ENCODE data around the gene HOXC10.

HOXC10 gene

DNA sequence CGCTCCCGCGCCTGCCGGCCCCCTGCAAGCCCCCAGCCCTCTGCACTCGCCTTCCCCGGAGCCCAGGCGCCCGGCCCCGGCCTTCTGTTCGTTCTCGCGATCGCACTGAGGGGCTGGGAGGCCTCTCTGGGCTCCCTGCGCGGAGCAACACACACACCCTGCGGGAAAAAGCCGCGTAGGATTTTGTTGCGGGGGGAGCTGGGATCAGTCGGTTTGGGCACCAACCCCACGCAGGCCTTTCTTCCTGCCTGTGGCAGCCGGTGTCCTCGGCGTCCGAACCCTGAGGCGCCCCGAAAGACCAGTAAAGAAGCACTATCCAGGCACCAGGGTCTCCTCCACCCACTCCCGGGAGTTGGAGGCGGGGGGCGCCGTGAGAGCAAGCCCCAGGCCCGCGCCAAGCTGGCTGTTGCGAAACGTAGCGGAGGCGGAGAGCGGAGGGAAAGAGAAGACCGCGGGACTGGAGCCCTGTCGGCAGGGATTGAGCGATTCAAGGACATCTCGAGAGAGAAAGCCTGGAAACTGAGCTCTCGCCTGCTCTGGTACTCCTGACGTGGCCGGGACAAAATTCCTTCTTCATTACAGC lies 46.0 kb downstream of the HOXC10 start:
- no peak for DNase-seq

DNA sequence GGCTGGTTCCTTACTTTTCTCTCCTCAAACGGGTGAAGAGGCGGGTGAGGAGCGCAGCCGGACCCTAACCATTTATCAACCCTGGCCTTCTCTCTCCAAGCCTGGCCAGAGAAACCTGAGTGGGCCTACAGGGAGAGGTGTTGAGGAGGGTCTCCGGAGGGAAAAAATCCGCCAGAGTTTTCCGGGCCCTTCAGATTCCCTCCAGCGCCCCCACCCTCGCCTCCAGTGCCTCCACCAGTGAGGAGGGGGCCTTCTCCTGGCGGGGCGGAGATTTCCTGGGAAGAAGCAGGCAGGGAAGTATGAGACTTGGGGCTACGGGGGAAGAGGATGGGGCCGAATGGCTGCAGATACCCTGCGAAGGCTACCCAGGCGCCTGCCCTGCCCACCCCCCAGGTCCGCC lies 46.5 kb downstream of the HOXC10 start:
- DNase-seq: no peak

DNA sequence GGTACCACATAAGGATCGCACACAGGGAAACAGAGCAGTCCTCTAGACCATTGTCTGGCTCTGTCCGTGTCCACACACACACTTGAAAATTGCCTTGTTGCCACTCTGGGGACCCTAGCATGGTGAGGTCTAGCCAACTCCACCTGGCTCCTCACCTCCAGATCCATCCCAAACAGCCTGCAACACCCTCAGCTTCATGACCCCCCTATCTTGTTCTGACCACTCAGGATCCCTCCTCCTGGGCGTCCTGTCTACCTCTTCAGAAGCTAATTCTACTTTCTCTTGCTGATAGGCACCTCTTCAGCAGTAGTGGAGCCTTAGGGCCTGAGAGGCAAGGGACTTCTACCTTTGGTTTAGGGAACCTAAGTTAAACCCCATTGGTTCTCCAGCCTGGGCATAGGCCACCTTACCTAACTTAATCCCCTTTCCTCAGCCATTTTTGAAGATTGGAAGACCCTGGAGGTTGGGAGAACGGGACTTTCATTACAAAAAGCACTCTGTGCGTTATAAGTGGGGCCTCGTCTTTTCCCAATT lies 47.2 kb downstream of the HOXC10 start:
- DNase-seq: no peak

DNA sequence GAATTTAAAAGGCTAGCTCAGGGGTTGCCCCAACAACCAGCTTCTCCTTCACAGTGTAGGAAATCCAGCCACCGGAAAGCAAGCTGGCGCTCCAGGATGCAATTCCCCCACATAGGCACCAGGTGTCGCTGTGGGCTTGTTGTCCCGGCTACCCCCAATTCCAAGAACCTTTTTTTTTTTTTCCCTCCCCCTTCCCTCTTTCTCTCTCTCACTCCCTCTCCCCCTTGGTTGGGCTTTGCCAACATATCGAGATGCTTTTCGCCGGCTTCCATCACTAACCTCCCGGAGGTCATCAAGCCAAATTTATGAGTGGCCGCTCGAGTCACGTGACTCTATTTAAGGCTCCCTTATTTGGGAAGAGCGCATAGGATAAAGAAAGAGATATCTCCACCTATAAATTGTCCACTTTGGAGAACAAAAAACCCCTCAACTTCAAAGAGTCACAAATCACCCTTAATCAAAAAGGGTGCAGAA lies 47.7 kb downstream of the HOXC10 start, which contains the start of gene HOXC5:
Gene HOXC5 (plus strand): TSS at position 424 of the 474 bp plus-strand sequence. CDS start 73 bp downstream, outside the sequence.
- DNase-seq: peak; percentile 57

DNA sequence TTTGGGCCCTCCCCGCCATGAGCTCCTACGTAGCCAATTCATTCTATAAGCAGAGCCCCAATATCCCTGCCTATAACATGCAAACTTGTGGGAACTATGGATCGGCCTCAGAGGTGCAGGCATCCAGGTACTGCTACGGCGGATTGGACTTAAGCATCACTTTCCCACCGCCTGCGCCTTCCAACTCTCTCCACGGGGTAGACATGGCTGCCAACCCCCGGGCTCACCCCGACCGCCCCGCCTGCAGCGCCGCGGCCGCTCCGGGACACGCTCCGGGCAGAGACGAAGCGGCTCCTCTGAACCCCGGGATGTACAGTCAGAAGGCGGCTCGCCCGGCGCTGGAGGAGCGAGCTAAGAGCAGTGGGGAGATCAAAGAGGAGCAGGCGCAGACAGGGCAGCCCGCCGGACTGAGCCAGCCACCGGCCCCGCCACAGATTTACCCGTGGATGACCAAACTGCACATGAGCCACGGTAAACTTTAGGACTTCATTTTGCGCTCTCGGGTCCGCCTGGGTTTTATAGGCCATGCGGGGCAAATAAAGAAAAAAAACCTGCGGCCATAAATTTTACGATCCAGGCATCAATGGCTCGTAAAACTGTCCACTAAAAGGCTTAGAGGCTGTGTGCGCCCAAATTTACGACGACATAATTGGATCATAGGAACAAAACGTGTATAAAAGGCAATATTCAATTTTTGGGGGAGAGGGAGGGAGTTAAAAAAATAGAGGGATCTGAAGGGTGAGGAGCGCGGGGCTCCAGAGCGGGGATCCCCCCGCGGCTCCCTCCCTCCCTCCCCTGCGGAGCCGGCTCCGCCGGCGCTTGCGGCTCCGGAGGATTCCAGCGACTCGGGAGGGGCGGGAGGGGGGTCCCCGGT lies 48.4 kb downstream of the HOXC10 start:
- no peak for DNase-seq

DNA sequence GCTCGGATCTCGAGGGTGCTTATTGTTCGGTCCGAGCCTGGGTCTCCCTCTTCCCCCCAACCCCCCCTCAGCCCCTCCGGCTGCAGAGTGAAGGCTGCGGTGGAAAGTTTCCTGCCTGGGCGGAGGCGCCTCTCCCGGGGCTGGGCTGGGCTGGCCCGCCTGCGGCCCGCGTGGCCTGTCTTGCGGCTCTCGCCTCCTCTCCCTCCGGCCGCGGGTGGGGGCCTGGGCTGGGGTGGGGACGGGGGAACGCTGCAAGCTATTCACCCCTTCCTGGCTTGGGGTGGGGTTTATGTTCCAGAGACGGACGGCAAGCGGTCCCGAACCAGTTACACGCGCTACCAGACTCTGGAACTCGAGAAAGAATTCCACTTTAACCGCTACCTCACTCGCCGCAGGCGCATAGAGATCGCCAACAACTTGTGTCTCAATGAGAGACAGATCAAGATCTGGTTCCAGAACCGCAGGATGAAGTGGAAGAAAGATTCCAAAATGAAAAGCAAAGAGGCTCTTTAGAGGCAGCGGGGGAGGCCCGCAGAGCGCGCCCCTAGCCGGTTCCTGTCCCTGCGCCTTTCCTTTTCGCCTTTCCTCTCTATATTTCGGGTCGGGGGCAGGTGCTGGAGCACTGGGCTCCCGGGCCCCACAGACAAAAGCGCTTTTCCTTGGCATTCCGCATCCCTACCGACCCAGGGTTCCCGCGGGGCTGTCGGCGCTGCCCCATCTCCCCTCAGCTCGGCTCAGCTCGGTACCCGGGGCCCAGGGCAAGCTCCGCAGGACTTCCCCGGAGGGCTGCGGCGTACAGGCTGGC lies 49.2 kb downstream of the HOXC10 start:
- DNase-seq: no peak

DNA sequence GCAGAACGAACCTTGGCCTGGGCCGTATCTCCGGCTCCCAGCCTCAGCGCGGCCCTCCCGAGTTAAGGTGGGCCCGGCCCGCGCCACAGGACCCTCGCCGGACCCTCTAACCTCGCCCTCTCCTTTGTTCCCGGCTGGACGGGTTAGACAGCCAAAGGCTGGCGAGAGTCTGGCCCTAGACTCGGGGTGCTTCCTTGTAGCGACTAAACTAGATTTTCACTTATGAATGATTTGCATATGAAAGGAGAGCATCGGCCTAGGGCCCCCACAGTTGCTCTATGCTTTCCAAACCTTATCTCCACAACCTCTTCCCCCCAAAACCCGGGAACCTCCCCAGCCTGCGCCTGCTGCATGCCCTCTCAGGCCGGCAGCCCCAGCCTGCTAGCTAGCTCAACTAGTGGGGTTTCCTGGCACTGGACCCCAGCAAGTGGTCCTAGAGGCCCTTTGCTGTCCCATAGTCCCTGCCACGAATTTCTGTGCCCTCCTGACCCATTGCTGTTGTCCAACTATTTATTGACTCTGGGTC lies 49.9 kb downstream of the HOXC10 start:
- DNase-seq: no peak

DNA sequence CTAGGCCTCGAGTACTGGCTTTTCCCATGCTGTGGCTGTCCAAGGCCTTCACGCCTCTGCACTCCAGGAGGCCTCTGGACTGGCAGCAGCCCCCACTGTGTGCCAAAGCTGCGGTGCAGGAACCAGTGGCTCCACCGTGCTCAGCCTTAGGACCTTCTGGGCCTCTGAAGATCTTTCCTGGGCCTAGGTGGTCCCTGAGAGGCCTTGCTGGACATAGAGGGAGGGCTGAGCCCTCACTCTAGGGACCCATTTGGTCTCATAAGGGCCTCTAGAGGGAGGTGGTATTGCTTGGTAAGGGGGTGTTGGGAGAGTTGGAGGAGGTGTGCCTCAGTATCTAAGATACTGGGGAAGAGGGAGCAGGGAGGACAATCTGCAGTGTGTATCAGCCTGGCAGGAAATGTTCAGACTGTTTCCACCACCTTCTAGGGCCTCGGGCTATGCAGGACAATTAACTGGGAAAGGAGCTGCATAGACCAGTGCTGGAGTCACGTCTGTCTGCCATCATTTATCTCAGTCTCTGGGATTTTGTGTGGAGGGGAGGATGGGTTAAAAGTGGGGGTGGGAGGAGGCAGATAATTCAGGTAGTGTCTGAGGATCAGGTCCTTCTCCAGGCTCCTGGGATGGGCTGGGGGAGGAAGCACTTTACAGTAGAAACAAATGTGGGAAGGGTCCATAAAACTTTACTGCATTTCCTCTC lies 50.8 kb downstream of the HOXC10 start:
- DNase-seq: no peak

DNA sequence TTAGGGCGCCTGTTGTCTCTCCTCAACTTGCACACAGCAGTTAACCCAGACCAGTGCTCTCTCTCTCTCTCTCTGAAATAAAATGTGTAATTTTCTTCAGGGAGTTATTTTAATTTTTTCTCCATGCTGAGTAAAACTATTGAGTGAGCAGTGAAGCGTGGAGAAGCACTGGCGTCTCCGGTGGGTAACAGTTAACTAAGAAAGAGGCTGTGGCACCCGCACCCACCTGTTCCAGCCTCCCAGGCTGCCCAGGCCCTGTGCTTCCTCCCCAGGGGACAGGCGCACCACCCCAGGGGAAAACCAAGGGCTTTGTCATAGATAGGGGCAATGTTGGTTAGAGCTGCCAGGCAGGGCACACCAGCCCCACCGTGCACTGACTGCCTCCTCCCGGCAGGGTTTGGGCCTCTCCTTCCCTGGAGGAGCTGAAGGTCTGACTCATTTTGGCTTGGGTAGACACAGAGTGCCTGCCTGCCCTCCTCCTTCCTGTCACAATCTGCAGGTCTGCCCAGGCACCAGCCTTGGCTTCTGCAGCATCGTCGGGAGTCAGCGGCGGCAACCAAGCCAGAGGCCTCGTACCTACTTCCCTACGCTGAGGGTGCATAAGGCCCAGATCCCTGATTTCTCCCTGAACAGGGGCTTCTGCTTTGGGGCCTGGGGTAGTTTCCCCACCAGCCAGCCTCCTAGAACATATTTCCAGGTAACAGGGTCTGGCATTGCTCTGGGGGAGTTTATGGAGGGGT lies 51.8 kb downstream of the HOXC10 start:
- no peak for DNase-seq

DNA sequence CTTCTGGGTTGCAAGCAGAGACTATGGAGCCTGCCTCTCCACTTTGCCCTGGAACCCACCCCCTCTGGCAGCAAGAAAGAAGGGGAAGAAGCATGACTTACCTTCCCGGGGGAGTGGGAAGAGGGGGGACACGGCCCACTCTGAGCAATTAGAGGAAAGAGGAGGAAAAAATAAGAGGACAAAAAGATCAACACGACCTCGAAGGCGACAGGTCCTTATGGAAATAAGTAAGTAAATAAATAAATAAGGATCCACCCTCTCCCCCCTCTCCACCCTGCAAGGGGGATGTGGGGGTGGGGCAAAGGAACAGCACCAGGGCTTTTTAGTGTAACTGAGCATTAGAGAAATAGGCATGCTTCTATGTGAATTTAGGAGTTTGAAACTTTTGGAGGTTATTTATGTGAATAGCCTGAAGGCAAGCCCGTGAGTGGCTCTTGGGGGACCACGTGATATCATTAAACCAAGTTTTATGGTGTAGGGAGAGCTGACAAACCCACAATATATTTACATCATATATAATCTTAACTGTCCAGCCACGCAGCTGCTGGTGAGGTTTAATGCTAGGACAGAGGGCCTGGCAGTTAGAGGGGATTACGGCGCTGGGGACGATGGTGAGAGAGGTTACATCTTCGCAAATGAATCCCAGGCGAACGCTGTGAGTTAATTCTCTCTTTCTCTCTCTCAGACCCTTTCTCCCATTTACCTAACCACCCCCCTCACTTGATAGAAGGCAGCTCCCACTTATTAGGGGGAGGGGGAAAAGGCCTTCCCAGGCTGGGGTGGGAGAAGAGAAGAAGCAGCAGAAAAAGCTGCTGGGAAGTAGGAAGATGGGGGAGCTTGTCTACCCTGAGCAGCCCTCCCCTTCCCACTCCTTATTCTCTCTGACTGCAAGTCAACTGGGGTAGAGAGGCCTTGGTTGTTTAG lies 52.7 kb downstream of the HOXC10 start:
- DNase-seq: no peak

DNA sequence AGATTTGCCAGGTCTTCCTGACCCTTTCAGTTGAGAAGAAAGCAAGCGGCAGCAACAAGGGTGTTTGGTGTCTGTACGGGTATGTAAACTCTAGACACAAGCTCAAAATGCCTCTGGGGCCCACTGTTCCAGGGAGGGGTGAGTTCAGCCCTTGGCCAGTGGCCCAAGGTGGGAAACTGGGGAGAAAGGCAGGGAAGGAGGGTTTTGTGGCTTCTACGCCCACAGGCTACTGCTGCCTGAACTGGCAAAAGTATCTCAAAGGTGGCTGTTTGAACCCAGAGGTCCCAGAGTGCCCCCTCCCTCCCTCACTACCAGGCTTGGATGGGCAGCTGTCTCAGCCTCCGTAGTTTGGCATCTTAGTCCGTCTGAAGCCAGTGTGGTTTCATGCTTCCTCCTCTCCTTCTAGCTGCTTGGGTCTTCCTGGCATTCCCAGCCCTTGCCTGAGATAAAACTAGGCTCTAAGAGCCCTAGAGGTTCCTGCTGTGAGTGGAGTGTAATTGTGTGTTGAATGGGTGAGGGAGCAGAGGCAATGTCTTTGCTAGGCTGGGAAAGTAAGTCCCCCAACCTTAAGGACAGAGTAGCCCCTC lies 53.4 kb downstream of the HOXC10 start:
- no peak for DNase-seq

DNA sequence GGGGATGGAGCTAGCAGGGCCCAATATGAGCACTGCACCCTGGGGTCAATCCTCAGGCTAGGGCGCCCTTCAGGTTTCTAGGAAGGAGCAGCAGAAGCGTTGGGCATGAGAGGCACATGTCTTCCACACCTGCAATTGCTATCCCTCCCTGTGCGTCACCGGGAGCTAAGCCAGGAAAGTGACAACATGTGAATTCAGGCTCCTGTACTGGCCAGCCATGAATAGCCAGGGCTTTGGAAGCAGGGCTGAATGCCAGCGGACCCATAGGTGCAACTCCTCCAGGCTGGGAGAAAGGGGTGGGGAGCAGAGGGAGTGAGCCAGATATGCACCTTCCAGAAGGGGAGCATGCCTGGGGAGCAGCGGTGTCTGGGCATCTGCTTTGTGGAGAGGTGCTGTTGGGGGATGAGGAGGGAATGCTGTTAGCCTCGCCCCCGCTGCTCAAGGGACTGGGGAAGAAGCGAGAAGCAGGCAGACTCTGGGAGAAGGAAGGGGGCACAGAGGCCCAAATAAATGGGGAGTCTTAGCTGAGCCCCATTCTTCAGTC lies 54.0 kb downstream of the HOXC10 start:
- no peak for DNase-seq

DNA sequence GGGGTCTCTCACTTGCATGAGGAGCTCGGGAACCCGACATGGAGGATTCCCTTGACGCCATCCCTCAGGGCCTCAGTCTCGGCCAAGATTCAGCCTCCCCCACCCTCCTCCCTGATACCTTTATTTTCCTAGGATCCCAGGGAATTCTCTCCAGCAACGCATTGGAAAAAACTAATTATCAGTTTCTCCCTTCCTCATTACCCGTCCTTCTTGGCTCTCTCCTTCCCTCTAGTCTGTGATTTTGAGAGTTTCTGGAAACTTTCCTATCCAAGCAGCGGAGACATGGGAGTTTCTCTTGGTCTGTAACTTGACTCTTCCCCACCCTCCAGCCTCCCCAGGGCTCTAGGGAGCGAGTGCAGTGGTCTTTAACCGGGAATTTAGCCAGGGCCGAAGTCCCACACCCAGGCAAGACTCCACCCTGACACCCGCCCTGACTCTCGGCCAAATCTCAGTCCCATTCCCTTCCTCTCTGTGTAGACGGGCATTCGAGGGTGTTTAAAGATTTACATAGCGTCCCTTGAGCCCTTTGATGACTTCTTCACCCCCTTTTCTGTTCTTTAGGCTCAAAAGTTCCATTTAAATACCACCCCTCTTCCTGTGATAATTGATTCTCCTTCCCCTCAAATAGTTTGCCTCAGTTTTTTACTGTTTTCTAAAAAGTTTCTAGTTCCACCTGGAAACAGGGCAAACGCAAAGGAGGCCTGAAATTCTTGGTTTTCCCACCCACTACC lies 54.6 kb downstream of the HOXC10 start:
- no peak for DNase-seq

All from activated naive CD4-positive, alpha-beta T cell treated with anti-CD3 and anti-CD28 coated beads, Interleukin-2, amount 50 U/mL, for 16 hours (primary cell).